Middle frontal gyrus (tissue), 1 donor: ENCODE measurements around the gene HLA-DQB2.
"Not testable (repeated sequence)": the region's sequence is repeated elsewhere in the genome, so short reads cannot be mapped to it uniquely, and the experiment has no call there.

Experiments
- DNase-seq: peaks from one replicate; pipeline ENCODE4 v3.0.0-alpha.2; 2015; ENCODE audit warnings: low spot score; ENCODE audit errors: extremely low spot score

Gene HLA-DQB2

GRCh38 chr6:32763421-32763820, at the start of gene HLA-DQB2:
Gene HLA-DQB2 (minus strand): TSS chr6:32763532. CDS start chr6:32763470, 62 bp downstream.
- no peak for DNase-seq

GRCh38 chr6:32809171-32809570, 45.8 kb upstream of the HLA-DQB2 start:
- DNase-seq = no peak

DNA sequence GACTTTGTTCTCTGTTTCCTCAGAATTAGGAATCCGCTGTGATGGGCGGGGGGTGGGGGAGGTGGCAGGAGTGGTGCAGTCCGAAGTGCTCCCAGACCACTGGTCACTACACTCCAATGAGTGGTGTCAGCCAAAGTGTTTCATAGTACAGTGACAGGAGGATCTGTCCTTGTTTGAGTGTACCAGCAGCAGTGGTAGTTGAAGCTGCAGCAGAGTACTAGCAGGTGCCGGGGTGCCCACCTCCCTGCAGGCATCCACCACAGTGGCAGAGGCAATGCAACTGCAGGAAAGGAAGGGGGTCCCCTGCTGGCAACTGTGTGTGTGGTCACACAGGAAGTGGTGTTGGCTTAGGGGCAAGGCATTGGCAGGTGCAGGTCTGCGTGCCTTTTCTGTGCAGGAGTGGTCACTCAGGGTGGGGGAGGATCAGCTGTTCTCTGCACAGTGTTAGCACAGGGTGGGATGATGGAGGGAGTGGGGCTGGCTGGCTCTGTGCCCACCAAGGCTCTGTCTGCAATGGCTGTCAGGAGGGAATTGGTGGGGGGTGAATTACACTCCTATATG, 43.8 kb upstream of the HLA-DQB2 start:
- DNase-seq = no peak

DNA sequence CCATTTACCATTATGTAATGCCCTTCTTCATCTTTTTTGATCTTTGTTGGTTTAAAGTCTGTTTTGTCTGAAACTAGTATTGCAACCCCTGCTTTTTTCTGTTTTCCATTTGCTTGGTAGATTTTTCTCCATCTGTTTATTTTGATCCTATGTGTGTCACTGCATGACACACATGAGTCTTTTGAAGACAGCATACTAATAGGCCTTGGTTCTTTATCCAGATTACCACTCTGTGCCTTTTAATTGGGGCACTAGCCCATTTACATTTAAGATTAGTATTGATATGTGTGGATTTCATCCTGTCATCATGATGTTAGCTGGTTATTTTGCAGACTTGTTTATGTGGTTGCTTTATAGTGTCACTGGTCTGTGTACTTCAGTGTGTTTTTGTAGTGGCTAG, 42.1 kb upstream of the HLA-DQB2 start:
- DNase-seq = not testable (repeated sequence)

GRCh38 chr6:32803416-32803815, 40.1 kb upstream of the HLA-DQB2 start:
- no peak for DNase-seq

GRCh38 chr6:32799740-32800139, 36.4 kb upstream of the HLA-DQB2 start:
- DNase-seq = no peak

GRCh38 chr6:32799168-32799567, 35.8 kb upstream of the HLA-DQB2 start:
- DNase-seq = no peak

- peak; percentile 59 for DNase-seq
Observed at GRCh38 chr6:32796848-32797776, 33.8 kb upstream of the HLA-DQB2 start.

GRCh38 chr6:32794510-32794909, 31.2 kb upstream of the HLA-DQB2 start:
- DNase-seq = no peak

DNA sequence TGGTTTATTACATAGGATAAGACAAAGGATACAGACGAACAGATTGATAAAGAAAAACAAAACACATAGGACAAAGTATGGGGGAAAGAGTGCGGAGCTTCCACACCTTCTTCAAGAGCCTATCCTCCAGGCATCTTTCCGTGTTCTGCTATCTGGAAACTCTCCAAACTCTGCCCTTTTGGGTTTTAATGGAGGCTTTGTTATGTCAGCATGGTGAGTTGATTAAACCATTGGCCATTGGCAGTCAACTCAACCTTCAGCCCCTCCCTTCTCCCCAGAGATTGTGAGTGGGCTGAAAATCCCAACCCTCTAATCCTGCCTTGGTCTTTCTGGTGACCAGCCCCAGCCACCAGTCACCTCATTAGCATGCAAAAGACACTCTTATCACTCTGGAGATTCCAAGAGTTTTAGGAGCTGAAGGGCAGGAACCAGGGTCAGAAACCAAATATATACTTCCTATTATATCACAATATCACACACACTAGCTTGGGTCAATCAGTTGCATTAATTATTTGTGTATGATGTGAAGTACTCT, 29.6 kb upstream of the HLA-DQB2 start:
- DNase-seq = no peak

- DNase-seq = no peak
Observed at GRCh38 chr6:32790306-32790705, 27.0 kb upstream of the HLA-DQB2 start.

GRCh38 chr6:32785781-32786533, 22.6 kb upstream of the HLA-DQB2 start:
- peak; percentile 13 for DNase-seq

DNA sequence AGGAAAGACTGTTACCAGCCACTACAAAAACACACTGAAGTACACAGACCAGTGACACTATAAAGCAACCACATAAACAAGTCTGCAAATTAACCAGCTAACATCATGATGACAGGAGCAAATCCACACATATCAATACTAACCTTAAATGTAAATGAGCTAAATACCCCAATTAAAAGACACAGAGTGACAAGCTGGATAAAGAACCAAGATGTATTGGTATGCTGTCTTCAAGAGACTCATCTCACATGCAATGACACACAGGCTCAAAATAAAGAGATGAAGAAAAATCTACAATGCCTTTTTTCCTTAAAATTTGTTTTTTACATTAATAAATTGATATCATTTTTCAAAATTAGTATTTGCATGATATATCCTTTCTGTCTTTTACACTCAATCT, 19.6 kb upstream of the HLA-DQB2 start:
- not testable (repeated sequence) for DNase-seq

DNA sequence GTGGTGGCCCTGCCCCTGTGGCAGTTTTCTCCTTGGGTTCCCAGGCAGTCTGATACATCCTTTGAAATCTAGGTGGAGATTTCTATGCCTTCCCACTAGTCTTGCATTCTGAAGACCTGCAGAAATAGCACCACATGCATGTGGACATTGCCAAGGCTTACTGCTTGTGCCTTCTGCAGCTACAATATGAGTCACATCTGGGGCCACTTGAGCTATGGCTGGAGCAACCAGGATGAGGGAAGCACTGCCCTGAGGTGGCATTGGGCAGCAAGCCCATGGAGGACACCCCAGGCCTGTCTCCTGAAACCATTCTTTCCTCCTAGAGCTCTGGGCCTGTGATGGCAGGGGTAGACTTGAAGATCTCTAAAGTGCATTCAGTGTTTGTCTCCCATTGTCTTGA, 15.7 kb upstream of the HLA-DQB2 start:
- DNase-seq = no peak

DNA sequence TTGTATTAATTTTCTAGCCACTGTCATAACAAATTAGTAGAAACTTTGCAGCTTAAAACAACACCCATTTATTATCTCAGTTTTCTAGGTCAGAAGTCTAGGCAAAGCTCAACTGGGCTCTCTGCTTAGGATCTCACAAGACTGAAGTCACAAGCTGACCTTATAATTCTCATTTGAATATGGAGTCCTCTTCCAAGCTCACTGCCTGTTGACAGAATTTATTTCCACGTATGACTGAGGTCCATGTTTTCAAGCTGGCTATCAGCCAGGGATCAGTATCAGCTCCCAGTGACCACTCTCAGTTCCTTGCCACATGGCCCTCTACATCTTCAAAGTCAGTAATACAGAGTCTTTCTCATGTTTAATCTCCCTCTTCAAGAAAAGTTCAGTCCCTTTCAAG, 11.7 kb upstream of the HLA-DQB2 start:
- no peak for DNase-seq

DNA sequence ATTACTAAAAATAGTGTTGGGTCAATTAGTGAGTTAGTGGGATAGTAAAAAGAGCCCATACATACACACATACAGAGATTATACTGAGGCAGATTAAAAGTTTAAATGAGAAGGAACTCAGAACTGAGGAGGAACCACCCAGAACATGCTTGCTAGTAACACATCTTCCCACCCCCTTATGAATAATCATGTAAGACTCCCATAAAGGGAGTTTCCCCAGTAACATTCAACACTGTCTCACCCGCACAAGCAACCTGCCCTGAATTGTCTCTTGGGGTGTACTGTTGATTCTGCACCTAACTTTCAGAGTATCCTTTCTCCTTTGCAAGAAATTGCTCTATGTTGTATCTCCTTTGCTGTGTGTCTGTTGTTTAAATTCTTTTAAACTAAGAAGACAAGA, 11.1 kb upstream of the HLA-DQB2 start:
- DNase-seq = no peak

DNA sequence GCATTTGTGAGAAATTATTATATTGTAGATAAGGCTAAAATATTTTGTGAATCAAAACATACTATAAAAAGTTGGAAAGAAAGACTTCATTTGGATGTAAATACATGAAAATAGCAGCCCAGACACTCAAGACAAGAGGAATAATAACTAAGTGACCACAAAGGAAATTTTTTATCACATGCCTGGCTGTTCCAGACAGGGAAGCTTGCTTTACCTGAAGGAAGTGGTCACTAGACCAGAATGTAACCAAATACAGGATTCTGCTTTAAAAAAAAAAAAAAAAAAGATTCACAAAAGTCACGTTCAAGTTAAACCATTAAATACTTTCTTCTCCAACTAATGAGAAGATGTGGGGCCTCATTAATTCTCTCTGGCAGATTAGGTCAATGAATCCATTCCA, 9.3 kb upstream of the HLA-DQB2 start:
- DNase-seq = no peak

- no peak for DNase-seq
Observed at GRCh38 chr6:32764048-32764447, 716 bp upstream of the HLA-DQB2 start.

- DNase-seq = no peak
Observed at GRCh38 chr6:32761548-32761947, 1.8 kb downstream of the HLA-DQB2 start.

DNA sequence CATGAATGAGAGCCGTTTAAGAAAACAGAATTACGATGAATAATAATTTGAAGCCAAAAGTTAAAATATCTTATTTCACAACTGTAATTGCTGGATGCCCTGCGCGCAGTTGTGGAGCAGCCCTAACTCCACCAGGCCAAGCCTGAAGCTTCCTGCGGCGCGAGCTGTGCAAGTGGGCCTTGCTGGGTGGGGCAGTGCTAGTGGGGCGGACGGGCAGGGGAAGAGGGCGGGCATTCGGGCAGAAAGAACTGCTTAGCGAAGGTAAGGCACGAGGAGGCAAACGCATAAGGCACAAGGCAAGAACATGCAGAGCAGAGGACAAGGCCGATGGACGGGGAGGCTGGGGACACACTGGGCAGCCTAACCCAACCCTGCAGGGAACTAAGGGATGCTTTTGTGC, 2.3 kb downstream of the HLA-DQB2 start:
- no peak for DNase-seq

DNA sequence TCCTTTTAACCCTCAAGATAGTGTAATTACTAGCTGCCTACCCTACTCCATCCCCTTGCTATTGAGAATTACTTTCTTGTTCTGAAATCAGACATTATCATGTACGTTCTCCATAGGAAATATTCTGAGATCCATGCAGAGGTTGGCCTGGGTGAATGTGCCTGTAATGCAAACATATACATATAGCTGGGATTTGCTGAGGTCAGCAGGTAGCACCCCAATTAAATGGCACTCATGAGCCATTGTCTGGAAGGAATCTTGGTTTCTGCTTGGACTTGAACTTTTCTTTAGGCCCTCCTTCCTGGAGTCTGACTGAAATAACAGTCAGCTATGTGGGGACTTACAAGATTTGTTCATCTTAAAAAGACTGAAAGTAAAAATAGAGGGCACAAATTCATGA, 3.7 kb downstream of the HLA-DQB2 start:
- no peak for DNase-seq

DNA sequence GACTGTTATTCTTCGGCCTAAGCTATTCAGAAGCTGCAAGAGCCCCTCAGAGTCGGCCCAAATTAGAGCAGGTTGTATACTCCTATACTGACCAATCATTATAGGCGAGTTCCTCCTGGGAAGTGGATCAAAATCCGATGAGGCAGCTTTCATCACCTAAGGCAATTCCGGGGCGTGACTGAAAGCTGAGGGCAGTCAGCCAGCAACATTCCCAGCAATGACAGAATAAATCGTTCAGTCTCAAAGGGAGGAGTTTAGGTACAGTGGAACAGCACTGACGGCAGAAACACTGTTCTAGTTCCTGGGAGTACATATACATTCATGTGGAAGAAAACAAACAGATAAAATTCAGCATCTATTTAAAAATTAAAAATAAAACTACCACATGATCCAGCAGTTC, 10.8 kb downstream of the HLA-DQB2 start:
- DNase-seq = no peak
